Measurements from ENCODE around the gene CLEC11A.
"Not testable (repeated sequence)": the region's sequence is repeated elsewhere in the genome, so short reads cannot be mapped to it uniquely, and the experiment has no call there.

The CLEC11A gene

DNA sequence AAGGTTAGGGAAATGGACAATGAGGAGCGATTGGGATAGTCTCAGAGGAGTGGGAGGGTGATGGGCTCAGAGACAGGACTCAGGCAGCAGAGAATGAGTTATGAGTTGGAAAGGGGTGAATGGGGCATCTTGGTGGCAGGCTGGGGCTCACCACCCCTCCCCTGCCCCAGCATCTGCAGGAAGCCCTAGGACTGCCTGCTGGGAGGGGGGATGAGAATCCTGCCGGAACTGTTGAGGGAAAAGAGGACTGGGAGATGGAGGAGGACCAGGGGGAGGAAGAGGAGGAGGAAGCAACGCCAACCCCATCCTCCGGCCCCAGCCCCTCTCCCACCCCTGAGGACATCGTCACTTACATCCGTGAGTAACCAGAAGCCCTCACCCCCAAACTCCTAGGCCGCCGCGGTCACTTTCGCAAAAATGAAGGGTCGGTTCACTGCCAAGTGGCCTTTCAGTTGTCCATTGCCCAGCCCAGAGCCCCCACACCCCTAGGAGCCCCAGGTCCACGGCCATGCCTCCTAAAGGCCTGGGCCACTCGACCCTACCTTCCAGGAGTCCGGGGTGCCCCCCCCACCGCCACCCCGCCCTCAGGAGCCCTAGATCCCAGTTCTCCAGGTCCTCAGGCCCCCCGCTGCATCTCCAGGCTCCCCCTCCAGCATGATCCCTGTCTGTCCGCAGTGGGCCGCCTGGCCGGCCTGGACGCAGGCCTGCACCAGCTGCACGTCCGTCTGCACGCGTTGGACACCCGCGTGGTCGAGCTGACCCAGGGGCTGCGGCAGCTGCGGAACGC lies 764 bp downstream of the CLEC11A start:
- DNase-seq, result no peak

DNA sequence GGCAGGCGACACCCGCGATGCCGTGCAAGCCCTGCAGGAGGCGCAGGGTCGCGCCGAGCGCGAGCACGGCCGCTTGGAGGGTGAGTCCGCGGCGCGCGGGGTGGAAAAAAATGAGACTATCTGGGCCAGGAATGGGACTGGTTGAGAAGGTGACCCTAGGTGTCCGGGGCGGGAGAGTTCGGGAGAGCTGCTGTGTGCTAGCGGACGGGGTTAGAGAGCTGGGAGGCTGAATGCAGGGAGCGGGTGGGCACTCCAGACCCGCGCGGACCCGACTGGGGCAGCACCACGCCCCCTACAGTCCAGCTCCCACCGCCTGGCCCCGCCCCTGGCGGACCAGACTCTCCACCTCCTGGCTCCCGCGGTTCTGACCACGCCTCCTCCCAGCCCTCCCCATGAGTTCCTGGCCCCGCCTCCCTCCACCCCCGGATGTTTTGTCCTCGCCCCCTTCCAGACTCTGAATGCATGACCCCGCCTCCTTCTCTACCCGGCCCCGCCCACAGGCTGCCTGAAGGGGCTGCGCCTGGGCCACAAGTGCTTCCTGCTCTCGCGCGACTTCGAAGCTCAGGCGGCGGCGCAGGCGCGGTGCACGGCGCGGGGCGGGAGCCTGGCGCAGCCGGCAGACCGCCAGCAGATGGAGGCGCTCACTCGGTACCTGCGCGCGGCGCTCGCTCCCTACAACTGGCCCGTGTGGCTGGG lies 1.5 kb downstream of the CLEC11A start:
- DNase-seq, result peak; percentile 60 to 98 (median 85)

DNA sequence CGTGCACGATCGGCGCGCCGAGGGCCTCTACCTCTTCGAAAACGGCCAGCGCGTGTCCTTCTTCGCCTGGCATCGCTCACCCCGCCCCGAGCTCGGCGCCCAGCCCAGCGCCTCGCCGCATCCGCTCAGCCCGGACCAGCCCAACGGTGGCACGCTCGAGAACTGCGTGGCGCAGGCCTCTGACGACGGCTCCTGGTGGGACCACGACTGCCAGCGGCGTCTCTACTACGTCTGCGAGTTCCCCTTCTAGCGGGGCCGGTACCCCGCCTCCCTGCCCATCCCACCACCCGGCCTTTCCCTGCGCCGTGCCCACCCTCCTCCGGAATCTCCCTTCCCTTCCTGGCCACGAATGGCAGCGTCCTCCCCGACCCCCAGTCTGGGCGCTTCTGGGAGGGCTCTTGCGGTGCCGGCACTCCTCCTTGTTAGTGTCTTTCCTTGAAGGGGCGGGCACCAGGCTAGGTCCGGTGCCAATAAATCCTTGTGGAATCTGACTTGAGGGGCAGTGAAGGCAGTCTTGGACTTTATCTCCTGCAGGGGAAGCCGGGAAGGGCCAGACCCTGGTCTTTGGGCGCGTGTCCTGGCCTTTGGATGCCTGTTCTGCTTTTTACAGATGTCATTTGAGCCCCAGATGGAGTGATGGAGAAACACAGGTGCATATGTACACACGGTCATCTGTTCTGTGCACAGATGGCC lies 2.2 kb downstream of the CLEC11A start:
- no peak for DNase-seq

GRCh38 chr19:50725911-50726230 lies 2.7 kb downstream of the CLEC11A start:
- no peak for DNase-seq

- DNase-seq, result peak in 3 of 5 experiments; percentile 33 to 93 (median 35)
These were observed 5.0 kb downstream of the CLEC11A start for GRCh38 chr19:50728084-50728737.

DNA sequence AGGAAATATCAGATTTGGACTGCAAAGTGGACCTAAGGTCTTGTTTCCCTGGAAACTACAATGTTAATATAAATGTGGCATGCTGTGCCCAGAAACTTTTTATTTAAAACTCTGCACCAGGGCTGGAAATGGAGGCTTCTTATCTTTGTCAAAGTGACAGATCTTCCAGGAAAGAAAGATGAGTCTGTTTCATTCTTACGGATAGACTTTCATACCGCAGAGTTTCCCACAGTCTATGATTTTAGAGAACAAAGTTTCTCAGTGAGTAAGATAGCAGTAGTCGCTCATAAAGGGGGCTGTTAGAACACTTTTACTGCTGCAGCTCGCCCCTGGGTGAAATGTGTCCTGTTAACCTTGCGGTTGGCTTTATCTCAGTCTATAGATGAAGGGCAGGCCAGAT lies 6.7 kb downstream of the CLEC11A start:
- DNase-seq, result peak in 1 of 5 experiments; percentile 25

DNA sequence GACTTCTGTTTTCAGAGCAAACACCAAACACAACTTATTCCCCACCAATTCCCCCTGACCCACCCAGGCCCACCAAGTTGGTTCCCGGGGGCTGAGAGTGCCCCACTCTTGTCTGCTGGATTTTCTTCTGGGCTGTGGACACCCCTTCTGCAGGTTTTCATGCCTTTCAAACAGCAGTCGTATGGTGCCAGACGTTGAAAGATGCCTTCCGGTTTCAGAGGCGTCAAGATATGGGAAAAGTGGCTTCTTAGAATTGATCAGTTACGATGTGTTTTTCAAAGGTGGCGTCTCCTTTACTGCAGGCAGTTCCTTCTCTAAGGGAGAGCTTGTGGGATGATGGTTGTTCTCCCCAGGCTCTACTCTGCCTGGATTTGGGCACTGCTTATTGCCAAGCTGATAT lies 12.7 kb downstream of the CLEC11A start:
- no peak for DNase-seq

GRCh38 chr19:50736338-50736737 lies 13.2 kb downstream of the CLEC11A start:
- no peak for DNase-seq

DNA sequence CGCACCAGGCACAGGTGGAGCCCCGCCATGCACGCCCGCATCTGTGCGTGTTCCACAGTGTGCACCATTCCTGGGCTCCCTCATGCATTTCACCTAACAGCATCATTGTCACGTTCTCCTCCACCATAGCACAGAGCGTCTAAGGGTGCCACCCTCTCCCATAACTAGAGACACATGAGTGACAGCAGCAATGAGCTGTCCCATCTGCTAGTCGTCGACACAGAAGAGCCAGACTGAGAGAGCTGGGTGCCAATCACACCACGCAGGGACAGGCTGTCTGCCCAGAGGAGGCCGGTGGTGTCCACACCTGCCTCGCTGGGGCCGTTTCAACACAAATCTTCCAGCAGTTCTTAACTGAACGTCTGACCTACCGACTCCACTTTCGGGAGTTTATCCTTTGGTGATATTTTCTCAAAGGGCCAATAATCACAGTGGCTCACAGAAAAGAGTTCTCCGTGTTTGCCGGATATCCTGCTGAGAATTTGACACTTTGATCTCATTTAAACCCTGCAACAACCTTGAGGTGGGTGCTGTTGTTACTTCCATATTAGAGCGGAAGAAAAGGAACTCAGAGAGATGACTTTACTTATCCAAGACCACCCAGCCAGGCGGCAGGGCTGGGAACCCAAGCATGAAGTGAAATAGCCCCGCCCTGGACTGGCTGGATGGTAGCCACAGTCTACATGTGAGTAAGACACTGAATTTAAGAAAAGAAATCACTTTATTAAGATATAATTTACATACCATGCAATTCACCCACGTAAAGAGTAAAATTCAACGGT lies 16.2 kb downstream of the CLEC11A start:
- DNase-seq, result no peak

DNA sequence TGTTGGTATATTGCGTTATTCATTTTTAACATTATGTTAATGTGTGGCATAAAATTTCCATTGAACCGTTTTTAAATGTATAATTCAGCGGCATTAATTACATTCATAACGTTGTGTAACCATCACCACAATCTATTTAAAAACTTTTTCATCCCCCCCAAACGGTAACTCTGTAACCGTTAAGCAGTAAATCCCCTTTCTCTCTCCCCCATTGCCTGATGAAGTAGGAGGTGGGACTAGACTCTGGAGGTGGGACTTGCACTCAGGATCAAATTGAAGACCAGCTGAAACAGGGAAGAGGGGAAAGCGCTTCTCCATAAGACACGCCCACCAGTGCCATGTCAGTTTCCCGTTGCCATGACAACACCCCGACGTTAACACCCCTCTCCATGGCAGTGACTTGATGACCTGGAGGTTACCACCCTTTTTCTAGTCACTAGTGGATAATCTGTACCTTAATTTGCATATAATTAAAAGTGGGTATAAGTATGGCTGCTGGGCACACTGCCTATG lies 16.8 kb downstream of the CLEC11A start:
- no peak for DNase-seq

DNA sequence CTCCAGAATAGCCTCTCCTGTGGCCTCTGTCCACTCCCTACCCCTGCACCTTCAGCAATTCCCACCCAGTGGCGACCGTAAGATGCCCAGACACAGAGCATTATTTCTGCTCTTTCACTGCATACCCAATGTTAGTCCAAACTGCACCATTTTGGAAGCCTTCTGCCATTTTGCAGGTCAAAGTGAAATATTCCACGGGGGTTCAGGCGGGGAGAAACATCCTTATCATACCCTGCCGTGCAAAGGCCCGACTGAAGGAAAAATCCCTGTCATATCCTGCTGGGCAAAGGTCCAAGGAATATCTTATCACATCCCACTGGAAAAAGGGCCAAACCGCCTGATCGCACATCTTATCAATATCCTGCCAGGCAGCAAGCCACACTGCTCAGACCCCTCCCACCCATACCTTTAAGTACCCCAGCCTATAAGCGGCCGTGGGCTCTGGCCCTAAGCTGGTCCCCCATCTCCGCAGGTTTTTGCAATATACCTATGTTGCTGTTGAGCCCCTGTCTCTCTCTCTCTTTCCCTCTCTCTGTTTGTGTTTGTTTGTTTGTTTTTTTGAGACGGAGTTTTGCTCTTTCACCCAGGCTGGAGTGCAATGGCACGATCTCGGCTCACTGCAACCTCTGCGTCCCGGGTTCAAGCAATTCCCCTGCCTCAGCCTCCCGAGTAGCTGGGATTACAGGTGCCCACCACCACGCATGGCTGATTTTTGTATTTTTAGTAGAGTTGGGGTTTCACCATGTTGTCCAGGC lies 18.2 kb downstream of the CLEC11A start:
- no peak for DNase-seq

GRCh38 chr19:50743537-50743936 lies 20.4 kb downstream of the CLEC11A start:
- DNase-seq, result no peak

DNA sequence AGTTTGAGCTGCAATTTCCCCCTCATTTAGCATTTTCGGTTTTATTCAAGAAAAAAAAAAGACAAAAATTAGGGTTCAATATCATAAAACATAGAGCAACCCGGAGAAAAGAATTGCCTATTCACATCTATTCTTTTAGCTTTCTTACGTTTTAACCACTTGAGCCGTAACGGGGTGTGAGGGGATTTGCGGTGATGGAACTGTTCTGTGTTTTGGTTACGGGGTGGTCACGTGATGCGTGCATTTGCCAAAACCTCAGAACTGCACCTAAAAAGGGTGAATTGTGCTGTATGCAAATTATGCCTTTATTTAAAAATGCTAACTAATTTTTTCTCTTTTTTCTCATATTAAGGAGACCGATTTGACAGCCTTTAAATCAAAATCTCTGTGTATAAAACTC lies 22.1 kb downstream of the CLEC11A start:
- no peak for DNase-seq

GRCh38 chr19:50747141-50747540 lies 24.0 kb downstream of the CLEC11A start:
- DNase-seq, result not testable (repeated sequence)

GRCh38 chr19:50749490-50749889 lies 26.3 kb downstream of the CLEC11A start:
- DNase-seq, result no peak

GRCh38 chr19:50750010-50750409 lies 26.8 kb downstream of the CLEC11A start:
- no peak for DNase-seq

- no peak for DNase-seq
These were observed 30.7 kb downstream of the CLEC11A start for GRCh38 chr19:50753879-50754278.

DNA sequence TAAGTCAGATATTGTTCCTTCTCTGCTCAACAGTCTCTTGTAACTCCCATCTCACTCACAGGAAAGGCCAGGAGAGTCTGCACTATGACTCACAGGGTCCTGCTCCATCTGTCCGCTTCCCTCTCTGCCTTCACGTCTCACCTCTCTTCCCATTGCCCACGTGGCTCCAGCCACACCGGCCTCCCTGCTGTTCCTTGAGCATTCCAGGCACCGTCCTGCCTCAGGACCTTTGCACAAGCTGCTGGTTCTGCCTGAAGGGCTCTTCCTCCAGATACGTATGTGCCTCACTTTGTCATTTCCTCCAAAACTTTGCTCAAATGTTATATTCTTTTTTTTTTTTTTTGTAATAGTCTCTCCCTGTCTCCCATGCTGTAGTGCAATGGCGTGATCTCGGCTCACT lies 33.1 kb downstream of the CLEC11A start:
- not testable (repeated sequence) for DNase-seq

DNA sequence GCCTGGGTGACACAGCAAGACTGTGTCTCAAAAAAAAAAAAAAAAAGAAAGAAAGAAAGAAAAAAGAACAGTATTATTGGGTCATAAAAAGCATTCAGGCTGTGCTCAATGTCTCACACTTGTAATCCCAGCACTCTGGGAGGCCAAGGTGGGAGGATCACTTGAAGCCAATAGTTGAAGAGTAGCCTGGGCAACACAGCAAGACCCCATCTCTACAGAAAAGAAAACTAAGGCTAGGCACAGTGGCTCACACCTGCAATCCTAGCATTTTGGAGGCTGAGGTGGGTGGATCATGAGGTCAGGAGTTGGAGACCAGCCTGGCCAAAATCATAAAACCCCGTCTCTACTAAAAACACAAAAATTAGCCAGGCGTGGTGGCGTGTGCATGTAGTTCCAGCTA lies 34.5 kb downstream of the CLEC11A start:
- DNase-seq, result not testable (repeated sequence)

DNA sequence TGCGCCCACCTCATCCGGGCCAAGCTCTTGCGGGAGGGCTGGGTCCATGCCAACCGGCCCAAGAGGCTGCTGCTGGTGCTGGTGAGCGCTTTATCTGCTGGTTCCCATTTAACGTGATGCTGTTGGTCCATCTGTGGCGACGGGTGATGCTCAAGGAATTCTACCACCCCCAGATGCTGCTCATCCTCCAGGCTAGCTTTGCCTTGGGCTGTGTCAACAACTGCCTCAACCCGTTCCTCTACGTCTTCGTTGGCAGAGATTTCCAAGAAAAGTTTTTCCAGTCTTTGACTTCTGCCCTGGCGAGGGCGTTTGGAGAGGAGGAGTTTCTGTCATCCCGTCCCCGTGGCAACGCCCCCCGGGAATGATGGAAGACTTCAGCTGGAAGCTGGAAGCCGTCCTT lies 35.9 kb downstream of the CLEC11A start:
- not testable (repeated sequence) for DNase-seq

DNA sequence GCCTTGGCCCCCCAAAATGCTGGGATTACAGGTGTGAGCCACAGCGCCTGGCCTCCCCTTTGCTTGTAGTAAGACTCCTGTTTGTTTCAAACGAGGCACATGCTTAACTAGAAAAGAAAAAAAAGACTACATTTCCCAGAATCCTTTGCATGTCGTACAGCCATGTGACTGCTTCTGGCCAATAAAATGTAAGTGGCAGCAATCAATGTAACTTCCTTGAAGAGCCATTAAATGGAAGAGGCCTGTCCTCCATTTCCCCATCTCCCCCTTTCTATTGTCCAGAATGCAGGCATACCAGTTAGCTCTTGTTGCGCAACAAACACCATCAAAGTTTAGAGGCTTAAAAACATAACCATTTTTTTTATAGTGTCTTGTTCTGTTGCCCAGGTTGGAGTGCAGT lies 36.7 kb downstream of the CLEC11A start:
- DNase-seq, result peak in 1 of 5 experiments; percentile 27

Data from T-helper 2 cell (primary cell).